ENCODE results near the gene RBM26.

Gene RBM26, protein sequence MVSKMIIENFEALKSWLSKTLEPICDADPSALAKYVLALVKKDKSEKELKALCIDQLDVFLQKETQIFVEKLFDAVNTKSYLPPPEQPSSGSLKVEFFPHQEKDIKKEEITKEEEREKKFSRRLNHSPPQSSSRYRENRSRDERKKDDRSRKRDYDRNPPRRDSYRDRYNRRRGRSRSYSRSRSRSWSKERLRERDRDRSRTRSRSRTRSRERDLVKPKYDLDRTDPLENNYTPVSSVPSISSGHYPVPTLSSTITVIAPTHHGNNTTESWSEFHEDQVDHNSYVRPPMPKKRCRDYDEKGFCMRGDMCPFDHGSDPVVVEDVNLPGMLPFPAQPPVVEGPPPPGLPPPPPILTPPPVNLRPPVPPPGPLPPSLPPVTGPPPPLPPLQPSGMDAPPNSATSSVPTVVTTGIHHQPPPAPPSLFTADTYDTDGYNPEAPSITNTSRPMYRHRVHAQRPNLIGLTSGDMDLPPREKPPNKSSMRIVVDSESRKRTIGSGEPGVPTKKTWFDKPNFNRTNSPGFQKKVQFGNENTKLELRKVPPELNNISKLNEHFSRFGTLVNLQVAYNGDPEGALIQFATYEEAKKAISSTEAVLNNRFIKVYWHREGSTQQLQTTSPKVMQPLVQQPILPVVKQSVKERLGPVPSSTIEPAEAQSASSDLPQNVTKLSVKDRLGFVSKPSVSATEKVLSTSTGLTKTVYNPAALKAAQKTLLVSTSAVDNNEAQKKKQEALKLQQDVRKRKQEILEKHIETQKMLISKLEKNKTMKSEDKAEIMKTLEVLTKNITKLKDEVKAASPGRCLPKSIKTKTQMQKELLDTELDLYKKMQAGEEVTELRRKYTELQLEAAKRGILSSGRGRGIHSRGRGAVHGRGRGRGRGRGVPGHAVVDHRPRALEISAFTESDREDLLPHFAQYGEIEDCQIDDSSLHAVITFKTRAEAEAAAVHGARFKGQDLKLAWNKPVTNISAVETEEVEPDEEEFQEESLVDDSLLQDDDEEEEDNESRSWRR

DNA sequence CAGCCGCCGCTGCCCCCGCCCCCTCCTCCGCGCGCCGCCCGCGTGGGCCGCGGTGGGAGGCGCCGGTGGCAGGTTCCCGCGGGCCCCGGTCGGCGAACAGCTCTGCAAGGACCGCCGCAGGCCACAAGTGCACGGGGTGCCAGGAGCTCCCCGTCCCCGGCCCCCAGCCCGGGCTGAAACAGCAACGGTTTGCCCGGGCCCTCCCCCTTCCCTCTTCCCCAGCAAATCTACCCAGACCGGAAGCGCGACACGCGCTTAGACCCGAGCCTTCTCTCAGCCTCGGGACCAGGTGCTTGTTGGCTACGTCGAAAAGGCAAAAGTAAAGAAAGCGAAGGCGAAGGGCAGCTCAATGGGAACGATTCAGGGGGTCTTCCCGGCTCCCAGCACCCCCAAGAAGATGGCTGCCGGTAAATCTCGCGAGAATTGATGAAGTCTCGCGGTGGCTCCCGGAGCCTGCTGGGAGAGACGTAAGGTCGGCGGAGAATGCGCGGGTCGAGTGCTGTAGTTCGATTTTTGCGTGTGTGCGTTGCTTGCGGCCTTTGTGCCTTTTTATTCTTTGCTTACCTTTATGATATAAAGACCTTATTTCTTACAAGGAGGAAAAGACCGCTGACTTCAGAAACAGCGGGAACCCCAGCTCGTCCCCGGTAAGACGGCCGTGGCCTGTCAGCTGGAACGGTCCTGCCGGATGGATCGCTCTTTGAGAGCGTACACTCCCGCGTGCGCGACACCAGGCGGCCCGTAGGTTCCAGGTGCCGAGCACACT, at the start of gene RBM26:
RBM26 (minus strand) TSS at position 425 of the 766 bp plus-strand sequence. CDS start 481 bp downstream, outside the sequence.
- peak; percentile 90 for DNase-seq

DNA sequence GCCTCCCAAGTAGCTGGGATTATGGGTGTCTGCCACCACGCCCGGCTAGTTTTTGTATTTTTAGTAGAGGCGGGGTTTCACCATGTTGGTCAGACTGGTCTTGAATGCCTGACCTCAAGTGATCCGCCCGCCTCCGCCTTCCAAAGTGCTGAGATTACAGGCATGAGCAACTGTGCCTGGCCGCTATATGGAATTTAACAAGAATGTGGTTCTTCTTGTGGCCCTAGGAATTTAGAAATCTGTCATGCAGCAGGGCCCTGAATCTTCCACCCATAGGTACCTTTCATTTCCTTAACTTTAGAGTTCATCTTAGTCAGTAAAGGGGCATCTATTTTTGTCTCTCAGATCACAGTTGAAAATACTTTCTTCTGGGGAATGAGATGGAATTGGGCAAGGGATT, 49.3 kb upstream of the RBM26 start:
- no peak for DNase-seq

DNA sequence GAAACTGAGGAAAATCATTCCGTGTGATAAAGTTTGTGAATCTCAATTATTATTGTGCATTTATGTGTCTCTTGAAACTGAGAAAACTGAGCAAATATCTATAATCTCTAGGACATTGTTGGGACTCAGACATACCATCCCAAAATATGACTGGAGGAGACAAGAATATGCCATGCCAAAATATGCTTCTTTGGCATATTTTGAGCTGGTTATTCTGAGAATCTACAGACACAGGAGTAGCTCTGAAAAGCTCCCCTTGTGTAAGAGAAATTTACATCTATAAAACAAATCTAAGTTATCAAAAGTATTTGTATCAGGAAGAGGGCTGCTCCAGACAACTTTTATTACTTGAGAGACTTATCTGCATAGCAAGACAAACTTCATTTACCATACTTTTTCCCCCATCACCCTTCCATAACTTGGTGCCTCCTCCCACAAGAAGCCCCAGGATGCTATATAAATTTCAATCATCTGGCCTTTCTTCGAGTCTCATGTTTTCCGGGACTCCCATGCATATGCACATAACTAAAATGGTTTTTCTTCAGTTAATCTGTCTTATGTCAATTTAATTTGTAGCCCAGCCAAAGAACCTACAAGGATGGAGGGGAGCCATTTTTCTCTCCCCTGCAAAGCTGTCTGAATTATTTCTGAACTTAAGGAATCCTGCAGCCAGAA, 46.3 kb upstream of the RBM26 start:
- no peak for DNase-seq

DNA sequence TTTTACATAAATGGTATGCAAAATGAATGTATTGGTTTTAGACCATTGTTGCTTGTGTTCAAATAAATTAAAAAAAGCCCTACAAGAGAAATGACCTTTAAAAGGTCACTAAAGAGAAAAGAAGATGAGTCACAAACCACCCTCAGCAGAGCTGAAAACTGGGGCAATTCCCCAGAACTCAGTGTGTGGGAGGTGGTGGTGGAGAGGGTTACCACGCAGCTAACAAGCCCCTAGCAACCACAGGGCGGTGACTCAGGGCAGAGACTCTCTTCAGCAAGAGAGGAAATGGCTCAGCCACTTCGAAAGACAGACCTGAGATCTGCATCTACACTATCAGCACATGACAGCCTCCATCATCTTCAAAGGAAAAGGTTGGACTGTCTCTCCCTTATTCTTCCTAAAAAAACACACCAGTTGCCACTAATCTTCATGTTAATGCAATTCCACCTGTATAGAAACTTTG, 45.5 kb upstream of the RBM26 start:
- no peak for DNase-seq

DNA sequence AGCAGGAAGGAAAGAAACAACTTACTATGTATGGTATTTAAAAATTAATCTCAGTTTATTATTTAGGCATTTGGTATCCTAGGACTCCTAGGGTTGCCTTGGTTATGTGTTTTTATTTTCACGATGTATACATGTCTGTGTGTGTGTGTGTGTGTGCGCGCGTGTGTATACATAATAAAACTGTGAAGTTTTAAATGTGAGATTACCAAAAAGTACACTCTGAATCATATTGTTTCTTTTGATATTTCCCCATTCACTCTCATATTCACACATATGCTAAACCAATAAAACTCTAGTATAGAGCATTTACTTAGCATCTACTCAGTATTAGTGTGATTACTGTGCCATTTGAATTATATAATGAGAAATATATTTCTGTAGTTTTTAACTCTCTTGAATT, 44.1 kb upstream of the RBM26 start:
- DNase-seq, result no peak

DNA sequence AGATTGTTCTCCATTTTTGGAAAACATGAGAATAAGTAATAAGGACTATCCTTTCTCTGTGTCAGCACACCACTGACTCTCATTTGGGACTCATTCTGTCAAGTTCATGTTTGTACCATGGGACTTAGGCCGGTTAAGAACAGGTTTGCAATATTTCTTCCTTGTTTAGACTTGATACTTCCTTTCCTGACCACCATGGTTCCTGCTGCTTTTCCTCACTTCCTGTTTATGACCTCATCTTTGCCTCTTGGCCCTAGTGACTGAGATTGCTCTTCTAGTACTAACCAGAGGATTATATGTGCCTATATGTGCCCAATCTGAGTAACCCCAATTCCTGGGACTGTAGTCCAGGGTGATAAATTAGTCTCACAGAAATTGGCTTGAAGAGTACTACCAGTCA, 42.4 kb upstream of the RBM26 start:
- no peak for DNase-seq

DNA sequence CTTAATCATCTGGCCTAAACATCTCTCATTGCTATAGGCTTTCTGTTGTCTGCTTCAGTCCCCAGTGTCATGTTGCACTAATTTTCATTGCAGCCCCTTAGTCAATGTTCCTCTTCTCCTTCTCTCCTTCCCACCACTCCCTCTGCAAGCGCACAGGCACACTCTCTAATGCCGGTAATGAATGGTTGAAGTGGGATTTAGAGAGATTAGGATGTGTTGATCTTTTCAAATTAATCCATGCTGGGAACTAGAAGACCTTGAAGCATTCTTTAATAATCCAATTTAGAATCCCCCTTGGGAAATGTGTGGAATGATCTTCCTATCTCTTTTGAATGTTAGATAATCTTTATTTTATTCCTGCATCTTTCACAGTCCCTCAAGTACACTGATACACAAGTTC, 41.7 kb upstream of the RBM26 start:
- no peak for DNase-seq

DNA sequence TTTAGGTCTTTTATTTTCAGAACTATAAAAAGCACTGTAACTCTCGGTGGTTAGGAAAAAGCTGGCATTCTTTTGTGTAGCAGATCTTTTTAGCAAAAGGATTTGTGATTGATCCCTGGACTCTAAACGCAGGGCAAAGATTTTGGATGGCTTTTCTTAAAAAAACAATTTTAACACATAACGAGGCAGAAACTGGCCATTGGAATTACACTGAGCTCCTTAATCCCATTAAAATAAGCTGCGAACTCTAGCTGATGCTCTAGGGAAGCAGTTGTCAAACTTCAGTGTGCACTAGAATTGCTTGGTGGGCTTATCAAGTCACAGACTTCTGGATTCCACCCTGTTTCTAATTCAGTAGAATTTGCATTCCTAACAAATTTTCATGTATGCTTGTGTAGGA, 41.1 kb upstream of the RBM26 start:
- no peak for DNase-seq

DNA sequence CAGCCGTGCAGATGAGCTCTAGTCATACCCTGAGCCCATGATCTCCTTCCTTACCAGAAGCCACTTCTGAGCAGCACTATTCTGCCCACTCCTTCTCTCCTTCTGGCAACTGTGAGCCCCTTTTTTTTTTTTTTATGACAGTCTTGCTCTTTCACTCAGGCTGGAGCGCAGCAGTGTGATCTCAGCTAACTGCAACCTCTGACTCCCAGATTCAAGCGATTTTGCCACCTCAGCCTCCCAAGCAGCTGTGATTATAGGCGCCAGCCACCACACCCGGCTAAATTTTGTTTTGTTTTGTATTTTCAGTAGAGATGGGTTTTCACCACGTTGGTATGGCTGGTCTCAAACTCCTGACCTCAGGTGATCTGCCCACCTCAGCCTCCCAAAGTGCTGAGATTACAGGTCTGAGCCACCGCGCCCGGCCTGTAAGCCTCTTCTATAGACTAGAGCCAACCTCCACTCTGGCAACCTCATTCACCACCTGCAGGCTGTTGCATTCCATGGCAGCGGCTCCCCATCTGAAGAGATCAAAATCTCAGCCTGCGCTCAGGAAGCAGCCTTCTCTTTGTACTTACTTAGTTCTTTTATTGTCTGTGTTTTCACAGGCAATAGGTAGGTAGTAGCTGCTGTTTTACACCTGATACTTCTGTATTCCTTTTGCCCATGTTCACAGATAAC, 40.1 kb upstream of the RBM26 start:
- DNase-seq, result no peak

DNA sequence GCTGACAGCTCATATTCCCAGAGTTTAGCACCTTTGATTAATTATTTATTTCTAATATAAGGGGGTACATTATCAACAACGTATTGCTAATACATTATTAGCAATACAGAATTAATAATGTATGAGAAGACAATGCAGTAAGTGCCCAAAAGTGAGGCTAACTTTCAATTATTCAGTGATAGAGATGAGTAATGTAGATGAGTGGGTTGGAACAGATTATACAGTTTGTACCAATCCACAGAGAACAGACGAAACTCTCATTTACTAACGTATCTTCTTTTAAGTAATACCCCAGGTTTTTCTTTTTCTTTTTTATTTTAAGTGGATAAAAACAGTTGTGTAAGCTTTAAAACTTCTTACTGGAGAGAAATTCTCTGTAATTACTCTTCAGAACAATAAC, 36.7 kb upstream of the RBM26 start:
- no peak for DNase-seq

DNA sequence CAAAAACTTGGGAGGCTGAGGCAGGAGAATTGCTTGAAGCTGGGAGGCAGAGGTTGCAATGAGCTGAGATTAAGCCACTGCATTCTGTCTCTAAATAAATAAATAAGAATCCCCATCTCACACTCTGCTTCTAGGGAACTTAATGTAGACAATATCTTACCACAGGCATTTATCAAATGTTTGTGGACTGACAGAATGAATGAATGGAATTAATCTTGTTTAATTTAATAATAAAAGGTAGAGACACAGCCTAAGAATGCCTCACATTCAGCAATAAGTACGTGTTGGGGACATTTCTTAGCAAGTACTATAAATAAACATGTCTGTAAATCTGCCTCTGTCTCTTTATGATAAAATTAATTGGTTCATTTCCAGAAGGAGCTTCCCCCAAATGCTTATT, 36.2 kb upstream of the RBM26 start:
- no peak for DNase-seq

DNA sequence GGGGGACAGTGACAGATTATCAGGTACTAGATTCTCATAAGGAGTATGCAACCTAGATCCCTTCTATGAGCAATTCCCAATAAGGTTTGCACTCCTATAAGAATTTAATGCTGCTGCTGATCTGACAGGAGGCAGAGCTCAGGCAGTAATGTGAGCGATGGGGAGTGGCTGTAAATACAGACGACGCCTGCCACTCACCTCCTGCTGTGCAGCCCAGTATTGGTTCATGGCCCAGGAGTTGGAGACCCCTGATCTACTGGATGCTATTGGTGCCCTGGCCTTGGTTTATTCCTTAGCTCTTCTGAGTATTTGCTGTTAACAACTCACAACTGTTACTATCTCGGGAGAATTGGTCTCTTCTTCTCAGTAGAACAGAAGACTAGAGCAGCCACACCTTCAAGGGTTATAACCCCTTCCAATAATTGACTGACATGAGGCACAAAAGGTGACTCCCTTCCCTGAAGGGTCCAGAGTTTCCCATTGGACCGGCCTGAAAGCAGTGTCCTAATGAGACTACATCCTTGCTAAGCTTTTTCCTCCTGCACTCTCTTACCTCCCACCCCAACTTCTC, 35.0 kb upstream of the RBM26 start:
- DNase-seq, result no peak

DNA sequence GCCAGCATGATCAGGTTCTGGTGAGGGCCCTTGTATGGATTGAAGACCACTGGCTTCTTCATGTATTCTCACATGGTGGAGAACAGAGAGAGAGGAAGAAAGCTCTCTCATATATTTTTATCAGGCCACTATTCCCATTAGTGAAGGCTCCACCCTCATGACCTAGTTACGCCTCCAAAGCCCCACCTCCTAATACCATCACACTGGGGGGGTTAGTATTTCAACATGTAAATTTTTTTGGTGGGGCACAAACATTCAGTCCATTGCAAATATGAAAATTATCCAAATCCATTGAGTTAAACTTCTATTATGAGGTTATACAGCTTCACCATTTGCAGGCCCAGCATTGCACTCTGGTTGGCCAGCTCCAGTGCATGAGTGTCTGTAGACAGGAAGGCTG, 33.2 kb upstream of the RBM26 start:
- no peak for DNase-seq

DNA sequence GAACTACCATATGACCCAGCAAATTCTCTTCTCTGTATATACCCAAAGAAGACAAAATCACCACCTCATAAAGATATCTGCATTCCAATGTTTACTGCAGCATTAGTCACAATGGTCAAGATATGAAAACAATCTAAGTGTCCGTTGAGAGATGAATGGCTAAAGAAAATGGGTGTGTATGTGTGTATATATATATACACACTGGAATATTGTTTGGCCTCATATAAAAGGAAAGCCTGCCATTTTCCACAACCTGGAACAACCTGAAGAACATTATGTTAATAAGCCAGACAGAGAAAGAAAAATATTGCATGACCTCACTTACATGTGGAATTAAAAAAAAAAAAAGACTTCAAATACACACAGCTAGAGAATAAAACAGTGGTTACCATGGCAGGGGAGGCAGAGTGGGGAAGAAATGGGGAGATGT, 29.5 kb upstream of the RBM26 start:
- DNase-seq, result no peak

DNA sequence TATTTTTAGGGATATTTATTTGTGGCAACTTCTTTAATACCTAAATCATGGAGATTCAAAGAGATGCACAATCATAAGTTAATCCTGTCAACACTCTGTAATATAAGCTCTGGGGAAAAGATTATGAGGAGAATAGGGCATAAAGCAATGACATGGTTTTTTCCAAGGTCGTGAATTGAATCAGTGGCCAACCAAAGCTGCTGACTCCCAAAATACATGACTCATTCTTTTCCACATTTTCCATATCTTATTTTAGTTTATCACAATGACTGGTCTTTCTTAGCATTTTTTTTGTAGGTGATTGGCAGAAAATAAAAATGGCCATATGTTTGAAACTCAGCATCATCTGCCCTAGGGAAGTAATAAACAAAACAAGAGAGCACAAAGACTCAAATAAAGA, 28.5 kb upstream of the RBM26 start:
- DNase-seq, result no peak

DNA sequence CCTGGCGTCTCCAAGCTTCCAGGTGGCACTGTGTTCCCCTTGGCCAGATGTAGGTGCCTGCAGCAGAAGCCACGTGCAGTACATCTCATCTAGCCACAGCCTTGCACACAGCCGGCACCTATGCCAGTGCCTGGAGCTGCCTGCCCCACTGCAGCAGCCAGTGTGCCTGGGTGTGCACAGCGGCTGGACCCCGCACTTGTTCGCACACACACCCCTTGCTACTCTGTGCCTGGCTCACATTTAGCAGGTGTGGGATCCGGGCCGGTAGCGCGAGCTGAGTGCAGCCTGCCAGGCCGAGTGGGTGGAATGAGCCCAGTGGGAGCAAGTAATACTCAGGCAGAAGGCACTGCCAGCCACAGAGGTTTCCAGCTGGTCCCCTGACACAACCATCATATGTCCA, 26.9 kb upstream of the RBM26 start:
- no peak for DNase-seq

DNA sequence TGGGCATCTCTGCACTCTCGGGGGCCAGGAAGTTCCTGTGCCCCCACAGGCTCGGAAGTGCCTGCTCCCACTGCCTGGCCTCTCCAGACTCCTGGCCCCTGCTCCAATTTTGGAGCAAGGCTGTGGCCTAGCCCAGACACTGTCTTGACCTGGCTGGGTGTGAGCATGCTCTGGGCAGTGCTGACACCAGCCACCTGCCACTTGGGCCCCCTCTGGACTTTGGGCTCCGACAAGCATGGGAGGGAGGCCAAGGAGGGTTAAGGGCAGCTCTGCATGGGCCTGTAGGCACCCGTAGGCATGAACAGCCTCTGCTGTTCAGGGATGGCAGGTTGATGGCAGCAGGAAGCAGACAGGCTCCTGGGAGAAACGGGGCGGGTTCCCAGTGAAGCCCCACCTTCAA, 26.0 kb upstream of the RBM26 start:
- no peak for DNase-seq

DNA sequence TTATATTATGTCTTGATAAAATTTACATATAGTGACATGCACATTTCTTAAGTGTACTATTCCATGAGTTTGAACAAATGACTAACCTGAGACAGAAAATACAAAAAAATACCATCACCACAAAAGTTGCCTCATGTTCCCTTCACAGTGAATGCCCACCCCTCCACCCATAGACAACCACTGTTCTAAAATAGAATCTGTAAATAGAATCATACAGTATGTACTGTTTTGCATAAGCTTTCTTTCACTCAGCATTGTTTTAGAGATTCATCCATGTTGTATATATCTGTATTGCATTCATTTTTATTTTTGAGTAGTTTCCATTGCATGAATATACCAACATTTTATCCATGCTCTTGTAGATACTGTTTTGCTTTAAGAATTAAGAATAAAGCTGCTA, 23.3 kb upstream of the RBM26 start:
- DNase-seq, result no peak

DNA sequence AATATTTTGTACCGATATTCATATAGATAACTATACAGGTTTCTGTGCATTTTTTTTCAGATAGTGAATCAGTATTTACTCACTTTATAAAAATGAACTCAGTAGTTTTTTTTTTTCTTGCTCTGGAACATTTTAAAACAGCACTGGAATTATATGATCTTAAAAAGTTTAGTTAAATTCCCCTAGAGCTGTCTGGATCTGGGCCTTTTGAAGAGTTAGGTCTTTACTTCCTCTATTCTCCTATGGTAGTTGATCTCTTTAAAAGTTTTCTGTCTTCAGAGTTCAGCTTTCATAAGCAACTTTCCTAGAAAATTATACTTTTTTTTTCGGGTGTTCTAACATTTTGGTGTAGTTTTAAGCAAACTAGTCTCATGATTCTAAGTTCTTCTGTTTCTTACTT, 21.8 kb upstream of the RBM26 start:
- no peak for DNase-seq

DNA sequence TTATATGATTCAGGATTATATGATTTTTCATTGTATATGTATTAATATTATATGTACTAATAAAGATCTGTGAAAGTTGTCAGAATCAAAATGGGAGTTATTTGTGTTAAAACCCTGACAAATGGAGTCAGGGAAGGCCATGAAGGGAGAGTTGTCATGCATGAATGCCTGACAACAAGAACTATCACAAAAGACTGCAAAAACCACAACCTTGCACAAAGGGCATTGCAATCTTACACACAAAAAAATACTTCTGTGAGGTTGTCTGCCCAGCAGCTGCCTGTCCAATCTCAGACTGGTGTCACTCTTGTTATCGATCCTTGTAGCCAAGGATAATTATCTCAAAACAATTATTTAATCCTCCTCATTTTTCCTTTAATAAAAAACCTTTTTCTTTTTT, 21.2 kb upstream of the RBM26 start:
- DNase-seq, result no peak

Measured in NCI-H1436 (cell line).